HK-2 (cell line): ENCODE results near the gene ZNF697.
"Not testable (repeated sequence)": the region's sequence is repeated elsewhere in the genome, so short reads cannot be mapped to it uniquely, and the experiment has no call there.

ENCODE experiments used
- DNase-seq: peaks from one replicate; pipeline ENCODE4 v3.0.0-alpha.2; 2018; ENCODE audit not compliant: unreplicated experiment

ZNF697 gene

GRCh38 chr1:119602789-119603188 is 45.3 kb downstream of the ZNF697 start:
- DNase-seq, result not testable (repeated sequence)

GRCh38 chr1:119602169-119602568 is 45.9 kb downstream of the ZNF697 start:
- DNase-seq, result no peak

GRCh38 chr1:119600976-119601375 is 47.1 kb downstream of the ZNF697 start:
- DNase-seq, result no peak

GRCh38 chr1:119600561-119600960 is 47.5 kb downstream of the ZNF697 start:
- DNase-seq, result no peak

- DNase-seq, result no peak
Measured at GRCh38 chr1:119595606-119596005, 52.5 kb downstream of the ZNF697 start.

- DNase-seq, result no peak
Measured at GRCh38 chr1:119595168-119595567, 52.9 kb downstream of the ZNF697 start.

GRCh38 chr1:119594376-119594775 is 53.7 kb downstream of the ZNF697 start:
- no peak for DNase-seq

GRCh38 chr1:119593805-119594204 is 54.3 kb downstream of the ZNF697 start:
- no peak for DNase-seq

- no peak for DNase-seq
Measured at GRCh38 chr1:119590393-119590792, 57.7 kb downstream of the ZNF697 start.

GRCh38 chr1:119588621-119589020 is 59.4 kb downstream of the ZNF697 start:
- DNase-seq, result no peak

- no peak for DNase-seq
Measured at GRCh38 chr1:119587341-119587740, 60.7 kb downstream of the ZNF697 start.

GRCh38 chr1:119585801-119586200 is 62.3 kb downstream of the ZNF697 start:
- DNase-seq, result not testable (repeated sequence)

GRCh38 chr1:119582801-119583200 is 65.3 kb downstream of the ZNF697 start:
- DNase-seq, result peak; percentile 33

GRCh38 chr1:119581076-119581475 is 67.0 kb downstream of the ZNF697 start:
- not testable (repeated sequence) for DNase-seq

GRCh38 chr1:119573886-119574285 is 74.2 kb downstream of the ZNF697 start:
- no peak for DNase-seq

- not testable (repeated sequence) for DNase-seq
Measured at GRCh38 chr1:119569930-119570622, 78.0 kb downstream of the ZNF697 start.
